Activated CD4-positive, alpha-beta T cell treated with anti-CD3 and anti-CD28 coated beads, Interleukin-2, Interleukin-4, amounts not matched to agents 100 ng/mL and 50 ng/mL, durations not matched to agents 16 hours and 8 hours (primary cell): ENCODE measurements around the gene MRC2.

ENCODE experiments used
- DNase-seq: peaks from one replicate; pipeline ENCODE4 v3.0.0-alpha.2; 2020; ENCODE audit warnings: low spot score

The MRC2 gene

GRCh38 chr17:62703261-62703775 is 75.8 kb downstream of the MRC2 start:
- DNase-seq, result peak; percentile 19

GRCh38 chr17:62703776-62704380 is 76.4 kb downstream of the MRC2 start:
- peak; percentile 64 for DNase-seq

GRCh38 chr17:62704381-62704971 is 77.0 kb downstream of the MRC2 start:
- no peak for DNase-seq

- no peak for DNase-seq
These were observed 77.8 kb downstream of the MRC2 start for GRCh38 chr17:62705156-62705777.

- no peak for DNase-seq
These were observed 78.5 kb downstream of the MRC2 start for GRCh38 chr17:62705778-62706597.

- DNase-seq, result no peak
These were observed 79.3 kb downstream of the MRC2 start for GRCh38 chr17:62706598-62707424.

- DNase-seq, result no peak
These were observed 79.9 kb downstream of the MRC2 start for GRCh38 chr17:62707425-62707739.

GRCh38 chr17:62708587-62708986 is 81.1 kb downstream of the MRC2 start:
- DNase-seq, result no peak

- DNase-seq, result no peak
These were observed 84.7 kb downstream of the MRC2 start for GRCh38 chr17:62712171-62712581.

GRCh38 chr17:62713086-62713881 is 85.8 kb downstream of the MRC2 start:
- DNase-seq, result no peak

- DNase-seq, result no peak
These were observed 86.7 kb downstream of the MRC2 start for GRCh38 chr17:62714016-62714777.

- DNase-seq, result no peak
These were observed 88.5 kb downstream of the MRC2 start for GRCh38 chr17:62715882-62716390.

GRCh38 chr17:62716834-62717588 is 89.5 kb downstream of the MRC2 start:
- DNase-seq, result no peak

GRCh38 chr17:62717589-62717855 is 90.1 kb downstream of the MRC2 start:
- no peak for DNase-seq

- no peak for DNase-seq
These were observed 90.4 kb downstream of the MRC2 start for GRCh38 chr17:62717889-62718288.

GRCh38 chr17:62718429-62718828 is 91.0 kb downstream of the MRC2 start:
- no peak for DNase-seq

GRCh38 chr17:62719586-62719985 is 92.1 kb downstream of the MRC2 start:
- no peak for DNase-seq

GRCh38 chr17:62720126-62720850 is 92.8 kb downstream of the MRC2 start:
- DNase-seq, result no peak

- DNase-seq, result no peak
These were observed 95.2 kb downstream of the MRC2 start for GRCh38 chr17:62722625-62723024.
